GM23338 (cell line): Measurements from ENCODE around the gene SPOCK2. TPM values are rescaled to one million over a fixed set of nuclear protein-coding genes. Genes with fewer than 3 reads are reported as not detected.

ENCODE experiments used
- ATAC-seq: fragments of 200-7000 bp; cut with Tn5 transposase; 3 replicates; pipeline ENCODE4 v1.9.1; 2020
- DNase-seq: peaks from one replicate; pipeline ENCODE4 v3.0.0-alpha.2; 2015; ENCODE audit warnings: low spot score
- H2AFZ ChIP-seq: fragments of 200-600 bp; sonication (generic); 2 replicates; pipeline ENCODE4 v1.8.0; 2016; ENCODE audit warnings: antibody characterized with exemption, mild to moderate bottlenecking, moderate library complexity
- H3F3A ChIP-seq: fragments of 200-600 bp; sonication (generic); replicated peaks from 2 replicates; pipeline ENCODE4 v1.8.0; 2017; ENCODE audit warnings: antibody characterized with exemption, mixed run types, low read depth
- H3K27ac ChIP-seq: fragments of 200-600 bp; sonication (generic); 2 replicates; pipeline ENCODE4 v1.6.1; 2016; ENCODE audit warnings: low read depth
- H3K27me3 ChIP-seq: fragments of 200-600 bp; sonication (generic); 2 replicates; pipeline ENCODE4 v1.8.0; 2016; ENCODE audit warnings: mild to moderate bottlenecking, mixed run types, moderate library complexity; ENCODE audit not compliant: insufficient read depth
- H3K36me3 ChIP-seq: fragments of 200-600 bp; sonication (generic); 2 replicates; pipeline ENCODE4 v1.8.0; 2016; ENCODE audit warnings: mild to moderate bottlenecking; ENCODE audit not compliant: insufficient read depth
- H3K4me1 ChIP-seq: fragments of 200-600 bp; sonication (generic); 2 replicates; pipeline ENCODE4 v1.8.0; 2016; ENCODE audit warnings: mild to moderate bottlenecking, moderate library complexity; ENCODE audit not compliant: insufficient read depth
- H3K4me2 ChIP-seq: fragments of 200-600 bp; sonication (generic); 2 replicates; pipeline ENCODE4 v1.7.1; 2017; ENCODE audit warnings: mixed run types
- H3K4me3 ChIP-seq: fragments of 200-600 bp; sonication (generic); 2 replicates; pipeline ENCODE4 v1.6.1; 2016; ENCODE audit warnings: mixed run types
- H3K79me2 ChIP-seq: fragments of 200-600 bp; sonication (generic); replicated peaks from 2 replicates; pipeline ENCODE4 v1.8.0; 2017; ENCODE audit warnings: mild to moderate bottlenecking; ENCODE audit not compliant: insufficient read depth
- H3K9me2 ChIP-seq: fragments of 200-600 bp; sonication (generic); 2 replicates; pipeline ENCODE4 v1.8.0; 2017; ENCODE audit not compliant: insufficient read depth
- H4K20me1 ChIP-seq: fragments of 200-600 bp; sonication (generic); replicated peaks from 2 replicates; pipeline ENCODE4 v1.8.0; 2017; ENCODE audit warnings: mild to moderate bottlenecking; ENCODE audit not compliant: insufficient read depth
- H3K27ac Mint-ChIP-seq: 2 replicates; pipeline ENCODE4 v1.8.0; 2020; ENCODE audit warnings: inconsistent platforms, mild to moderate bottlenecking, moderate library complexity, mixed read lengths
- H3K27me3 Mint-ChIP-seq: 3 replicates; pipeline ENCODE4 v1.8.0; 2022; ENCODE audit warnings: low read depth, mild to moderate bottlenecking, moderate library complexity, mixed read lengths, inconsistent platforms; ENCODE audit not compliant: insufficient read depth, poor library complexity
- H3K36me3 Mint-ChIP-seq: 3 replicates; pipeline ENCODE4 v1.8.0; 2021; ENCODE audit warnings: low read depth, mild to moderate bottlenecking, inconsistent platforms, moderate library complexity, mixed read lengths
- H3K4me1 Mint-ChIP-seq: 3 replicates; pipeline ENCODE4 v1.8.0; 2020; ENCODE audit warnings: mild to moderate bottlenecking, inconsistent platforms, mixed read lengths
- H3K4me3 Mint-ChIP-seq: 3 replicates; pipeline ENCODE4 v1.8.0; 2021; ENCODE audit warnings: moderate library complexity, mild to moderate bottlenecking, inconsistent platforms, mixed read lengths
- H3K9me3 Mint-ChIP-seq: 3 replicates; pipeline ENCODE4 v1.8.0; 2020; ENCODE audit warnings: moderate library complexity, mild to moderate bottlenecking, inconsistent platforms, mixed read lengths
- CREB1 ChIP-seq: fragments of 250-450 bp; sonication (Bioruptor Pico); IDR thresholded peaks from 2 replicates; pipeline ENCODE4 v1.5.0; 2020; ENCODE audit warnings: low read depth, mild to moderate bottlenecking, moderate library complexity
- CTCF ChIP-seq, 2 experiments: fragments of 200-600 bp in 1 of 2; sonication (generic) in 1 of 2; conservative IDR thresholded peaks; 2 replicates each; pipeline versions ENCODE4 v1.5.1 to v1.6.1; 2016 to 2017; ENCODE audit warnings: antibody characterized with exemption in 2 of 2, low read depth in 2 of 2, mild to moderate bottlenecking in 2 of 2, moderate library complexity in 1 of 2
- ETS1 ChIP-seq: IDR thresholded peaks from 2 replicates; pipeline ENCODE4 v1.6.1; 2016; ENCODE audit warnings: antibody characterized with exemption
- EZH2 ChIP-seq: fragments of 200-600 bp; sonication (generic); IDR thresholded peaks from one replicate; pipeline ENCODE4 v1.8.0; 2017; ENCODE audit warnings: antibody characterized with exemption, mild to moderate bottlenecking, low read depth; ENCODE audit not compliant: unreplicated experiment
- EZH2phosphoT487 ChIP-seq: fragments of 200-600 bp; sonication (generic); IDR thresholded peaks from one replicate; pipeline ENCODE4 v1.8.1; 2018; ENCODE audit warnings: antibody characterized with exemption; ENCODE audit not compliant: unreplicated experiment
- JUNB ChIP-seq: IDR thresholded peaks from one replicate; pipeline ENCODE4 v1.6.1; 2016; ENCODE audit warnings: antibody characterized with exemption; ENCODE audit not compliant: unreplicated experiment
- NANOG ChIP-seq: IDR thresholded peaks from 2 replicates; pipeline ENCODE4 v1.6.1; 2016; ENCODE audit warnings: antibody characterized with exemption, borderline replicate concordance
- POLR2AphosphoS5 ChIP-seq: IDR thresholded peaks from 2 replicates; pipeline ENCODE4 v1.6.1; 2016; ENCODE audit warnings: antibody characterized with exemption, low read depth
- ZNF114 ChIP-seq: fragments of 250-450 bp; sonication (Bioruptor Pico); IDR thresholded peaks from 2 replicates; pipeline ENCODE4 v1.5.0; 2020; ENCODE audit warnings: mild to moderate bottlenecking, moderate library complexity
- ZNF331 ChIP-seq: fragments of 250-450 bp; sonication (Bioruptor Pico); IDR thresholded peaks from 2 replicates; pipeline ENCODE4 v1.5.0; 2020; ENCODE audit warnings: low read depth, mild to moderate bottlenecking, moderate library complexity
- polyA plus RNA-seq: library from polyadenylated mRNA; unstranded; fragments of >200 nt; fragmentation: Nextera tagmentation; extraction: Ambion mirVana; gene quantifications from 2 replicates; pipeline ENCODE4 v1.2.1, GENCODE V29; 2016
- total RNA-seq: library from RNA; depleted of rRNA; stranded (reverse); fragments of >200 nt; shearing (Covaris generic); gene quantifications from 2 replicates; pipeline ENCODE4 v1.2.3, GENCODE V29; 2014
- TF ChIP-seq, protein P1 (sequence below): IDR thresholded peaks from one replicate; pipeline ENCODE4 v1.6.1; 2018; ENCODE audit warnings: antibody characterized with exemption; ENCODE audit not compliant: unreplicated experiment

SPOCK2 gene
- total and polyA plus RNA-seq, 2 experiments from 2014 or later, result 1.3 to 3.6 TPM

- TF ChIP-seq, protein P1, sequence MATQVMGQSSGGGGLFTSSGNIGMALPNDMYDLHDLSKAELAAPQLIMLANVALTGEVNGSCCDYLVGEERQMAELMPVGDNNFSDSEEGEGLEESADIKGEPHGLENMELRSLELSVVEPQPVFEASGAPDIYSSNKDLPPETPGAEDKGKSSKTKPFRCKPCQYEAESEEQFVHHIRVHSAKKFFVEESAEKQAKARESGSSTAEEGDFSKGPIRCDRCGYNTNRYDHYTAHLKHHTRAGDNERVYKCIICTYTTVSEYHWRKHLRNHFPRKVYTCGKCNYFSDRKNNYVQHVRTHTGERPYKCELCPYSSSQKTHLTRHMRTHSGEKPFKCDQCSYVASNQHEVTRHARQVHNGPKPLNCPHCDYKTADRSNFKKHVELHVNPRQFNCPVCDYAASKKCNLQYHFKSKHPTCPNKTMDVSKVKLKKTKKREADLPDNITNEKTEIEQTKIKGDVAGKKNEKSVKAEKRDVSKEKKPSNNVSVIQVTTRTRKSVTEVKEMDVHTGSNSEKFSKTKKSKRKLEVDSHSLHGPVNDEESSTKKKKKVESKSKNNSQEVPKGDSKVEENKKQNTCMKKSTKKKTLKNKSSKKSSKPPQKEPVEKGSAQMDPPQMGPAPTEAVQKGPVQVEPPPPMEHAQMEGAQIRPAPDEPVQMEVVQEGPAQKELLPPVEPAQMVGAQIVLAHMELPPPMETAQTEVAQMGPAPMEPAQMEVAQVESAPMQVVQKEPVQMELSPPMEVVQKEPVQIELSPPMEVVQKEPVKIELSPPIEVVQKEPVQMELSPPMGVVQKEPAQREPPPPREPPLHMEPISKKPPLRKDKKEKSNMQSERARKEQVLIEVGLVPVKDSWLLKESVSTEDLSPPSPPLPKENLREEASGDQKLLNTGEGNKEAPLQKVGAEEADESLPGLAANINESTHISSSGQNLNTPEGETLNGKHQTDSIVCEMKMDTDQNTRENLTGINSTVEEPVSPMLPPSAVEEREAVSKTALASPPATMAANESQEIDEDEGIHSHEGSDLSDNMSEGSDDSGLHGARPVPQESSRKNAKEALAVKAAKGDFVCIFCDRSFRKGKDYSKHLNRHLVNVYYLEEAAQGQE, result no peak
- TF ChIP-seq EZH2 (no peak), POLR2AphosphoS5 (no peak), EZH2phosphoT487 (no peak), ETS1 (no peak)
These were observed 5.2 kb downstream of the SPOCK2 start (continued) for GRCh38 chr10:72082856-72083789.

GRCh38 chr10:72081772-72082590 is 6.4 kb downstream of the SPOCK2 start:
- ATAC-seq, result no peak
- Histone ChIP-seq H3K36me3 (no peaks in the 10 kb centered on the region), H3F3A (no peaks in the 10 kb centered on the region), H3K79me2 (no peaks in the 10 kb centered on the region), H3K4me1 (peaks cover 7% of the 10 kb centered on the region; the same call in 1 of the 2 replicates), H3K4me2 (no peak overlapping the region), H3K27ac (no peak overlapping the region), H3K9me2 (no peaks in the 10 kb centered on the region), H4K20me1 (no peaks in the 10 kb centered on the region), H2AFZ (no peak overlapping the region), H3K27me3 (peaks cover 23% of the 10 kb centered on the region), H3K4me3 (no peak overlapping the region)
- no peak for DNase-seq
- Mint-ChIP-seq H3K27ac (no peak overlapping the region), H3K9me3 (no peaks in the 10 kb centered on the region), H3K4me1 (peaks cover 12% of the 10 kb centered on the region), H3K4me3 (no peak overlapping the region), H3K36me3 (no peaks in the 10 kb centered on the region), H3K27me3 (peaks cover 26% of the 10 kb centered on the region)
- TF ChIP-seq CTCF (conservative IDR thresholded peaks at IDR 0.05; ENCODE audit: low read depth in 2 of 2) (no peak), ZNF114 (CRISPR knock-in tag) (no peak), JUNB (no peak), ZNF331 (CRISPR knock-in tag) (no peak), NANOG (no peak), CREB1 (CRISPR knock-in tag) (no peak)
- TF ChIP-seq, protein P1, result no peak
